Measurements from ENCODE around the gene SUGT1.
A peak's percentile ranks its signal among the peaks of the same experiment; 100 is the strongest.

The SUGT1 gene

DNA sequence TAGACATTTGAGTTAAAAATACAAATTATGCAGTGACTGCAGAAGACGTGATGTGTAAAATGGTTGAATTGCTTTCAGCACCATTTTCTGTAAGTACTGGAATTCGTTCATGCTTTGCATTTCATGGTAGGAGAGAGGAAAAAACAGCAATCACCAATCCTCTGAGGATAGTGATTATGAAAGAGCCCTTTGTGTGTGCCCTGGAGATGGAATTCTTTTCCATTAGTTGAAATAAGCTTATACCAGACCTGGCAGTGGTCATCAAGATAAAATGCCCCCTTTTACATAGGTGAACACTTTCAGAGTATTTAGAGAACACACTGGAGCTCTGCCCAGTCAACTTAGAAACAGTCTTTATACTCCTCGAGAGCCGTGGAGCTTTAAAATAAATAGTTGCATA, 85.3 kb downstream of the SUGT1 start:
- DNase-seq (ENCODE audit: low spot score): no peak

DNA sequence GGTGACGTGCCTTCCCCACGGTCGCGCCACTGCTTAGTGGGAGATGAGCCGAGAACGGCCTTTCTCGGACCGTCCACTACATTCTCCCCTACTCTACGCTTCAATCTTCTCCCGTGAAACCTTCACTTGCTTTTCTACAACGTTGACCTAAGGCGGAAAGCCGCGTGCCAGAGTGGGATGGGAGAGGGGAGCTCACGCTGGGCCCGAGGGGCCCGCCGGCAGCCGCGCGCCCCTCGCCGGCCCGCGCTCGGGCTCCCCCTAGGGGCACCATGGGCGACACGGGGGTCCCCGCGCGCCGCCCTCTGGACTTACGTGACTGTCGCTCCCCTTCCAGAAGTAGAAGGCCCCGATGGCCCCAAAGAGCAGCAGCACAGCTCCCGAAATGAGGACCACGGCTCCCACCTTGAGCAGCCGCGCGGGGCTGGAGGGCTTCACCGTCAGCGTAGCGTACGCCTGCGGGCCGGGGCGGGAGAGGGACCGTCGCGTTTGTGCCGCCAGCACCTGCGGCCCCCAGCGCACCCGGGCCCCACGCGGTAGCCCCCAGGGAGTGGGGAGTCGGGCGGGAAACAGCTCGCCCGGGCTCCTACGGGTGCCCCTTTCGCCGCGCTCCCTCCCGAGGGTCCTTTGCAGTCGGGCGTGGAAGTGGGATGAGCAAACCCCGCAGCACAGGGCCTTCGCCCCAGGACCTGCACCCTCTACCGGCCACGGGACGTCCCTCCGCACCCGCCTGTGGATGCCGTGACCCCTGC, 86.3 kb downstream of the SUGT1 start:
- DNase-seq (ENCODE audit: low spot score): peak; percentile 6

- no peak for DNase-seq (ENCODE audit: low spot score)
These were observed 86.9 kb downstream of the SUGT1 start, which contains the start of gene CNMD for GRCh38 chr13:52739468-52740071. Gene CNMD (minus strand): TSS chr13:52739820. CDS start chr13:52739701, 119 bp downstream.

DNA sequence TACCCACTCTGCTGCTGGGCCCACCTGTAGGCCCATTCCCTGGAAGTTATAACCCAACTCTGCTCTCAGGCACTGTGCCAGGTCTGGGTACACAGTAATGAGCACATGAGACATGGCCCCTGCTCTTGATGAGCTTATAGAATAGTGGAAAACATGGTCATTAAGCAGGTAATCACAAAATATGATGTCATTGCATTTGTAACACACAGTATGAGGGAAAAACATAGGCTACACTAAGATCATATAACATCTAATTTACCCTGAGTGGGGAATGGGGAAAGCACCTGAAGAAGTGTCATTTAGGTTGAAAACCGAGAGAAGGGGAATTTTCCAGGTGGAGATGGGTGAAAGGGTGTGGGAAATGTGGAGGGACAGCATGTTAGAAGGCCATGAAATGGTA, 90.9 kb downstream of the SUGT1 start:
- no peak for DNase-seq (ENCODE audit: low spot score)

GRCh38 chr13:52743988-52744387, 91.4 kb downstream of the SUGT1 start:
- no peak for DNase-seq (ENCODE audit: low spot score)

- DNase-seq (ENCODE audit: low spot score): no peak
These were observed 92.3 kb downstream of the SUGT1 start for GRCh38 chr13:52744842-52745375.

GRCh38 chr13:52746141-52746540, 93.5 kb downstream of the SUGT1 start:
- no peak for DNase-seq (ENCODE audit: low spot score)

DNA sequence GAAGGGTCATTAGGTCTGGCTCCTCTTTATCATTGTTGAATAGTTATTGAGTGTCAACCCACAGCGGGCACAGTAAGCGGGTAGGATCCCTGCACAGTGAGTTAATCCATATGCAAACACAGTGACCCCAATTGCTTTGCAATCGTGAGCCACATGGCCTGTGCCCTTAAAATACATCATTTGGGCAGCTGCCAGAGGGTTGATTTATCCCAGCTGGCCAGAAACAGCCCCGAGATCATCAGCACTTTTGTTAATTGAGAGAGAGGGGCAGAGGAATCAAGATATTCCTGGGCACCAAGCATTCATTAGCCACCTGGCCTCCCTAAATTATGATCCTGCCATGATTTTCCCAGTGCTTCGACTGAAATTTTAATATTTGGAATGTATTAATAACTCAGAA, 96.8 kb downstream of the SUGT1 start:
- DNase-seq (ENCODE audit: low spot score): no peak
